Glomerular endothelial cell (primary cell): ENCODE data around the gene GTF3C1. TPM values are rescaled to one million over a fixed set of nuclear protein-coding genes. Genes with fewer than 3 reads are reported as not detected.
A peak's percentile ranks its signal among the peaks of the same experiment; 100 is the strongest.

Experiments used
- DNase-seq: peaks from one replicate; pipeline ENCODE4 v3.0.0-alpha.2; 2011; ENCODE audit warnings: low read depth, low spot score; ENCODE audit errors: extremely low read depth
- total RNA-seq: library from RNA; depleted of rRNA; stranded (reverse); fragments of >200 nt; gene quantifications from 2 replicates; pipeline ENCODE4 v1.2.3, GENCODE V29; 2015

The GTF3C1 gene
- total RNA-seq, 1 donor from 2014 or later = 123 TPM

GRCh38 chr16:27491894-27492587 is 57.7 kb downstream of the GTF3C1 start:
- no peak for DNase-seq

- no peak for DNase-seq
These were observed 59.8 kb downstream of the GTF3C1 start for GRCh38 chr16:27489906-27490305.

- DNase-seq = no peak
These were observed 60.3 kb downstream of the GTF3C1 start for GRCh38 chr16:27489421-27489820.

- no peak for DNase-seq
These were observed 63.0 kb downstream of the GTF3C1 start for GRCh38 chr16:27486760-27487159.

GRCh38 chr16:27486344-27486743 is 63.4 kb downstream of the GTF3C1 start:
- DNase-seq = no peak

GRCh38 chr16:27485811-27486210 is 63.9 kb downstream of the GTF3C1 start:
- no peak for DNase-seq

GRCh38 chr16:27485126-27485525 is 64.6 kb downstream of the GTF3C1 start:
- no peak for DNase-seq

GRCh38 chr16:27483624-27484023 is 66.1 kb downstream of the GTF3C1 start:
- no peak for DNase-seq

GRCh38 chr16:27483088-27483437 is 66.7 kb downstream of the GTF3C1 start:
- DNase-seq = no peak

GRCh38 chr16:27482397-27483087 is 67.2 kb downstream of the GTF3C1 start:
- no peak for DNase-seq

GRCh38 chr16:27481282-27481934 is 68.3 kb downstream of the GTF3C1 start:
- no peak for DNase-seq

- DNase-seq = no peak
These were observed 69.0 kb downstream of the GTF3C1 start for GRCh38 chr16:27480761-27481160.

GRCh38 chr16:27476240-27476639 is 73.5 kb downstream of the GTF3C1 start:
- DNase-seq = no peak

- peak; percentile 68 for DNase-seq
These were observed 74.2 kb downstream of the GTF3C1 start for GRCh38 chr16:27475561-27475960.

- DNase-seq = no peak
These were observed 74.8 kb downstream of the GTF3C1 start for GRCh38 chr16:27474921-27475320.

- DNase-seq = no peak
These were observed 75.7 kb downstream of the GTF3C1 start for GRCh38 chr16:27474041-27474440.

GRCh38 chr16:27473101-27473900 is 76.4 kb downstream of the GTF3C1 start:
- DNase-seq = no peak

- DNase-seq = no peak
These were observed 77.4 kb downstream of the GTF3C1 start for GRCh38 chr16:27472091-27473020.

GRCh38 chr16:27471661-27472060 is 78.1 kb downstream of the GTF3C1 start:
- no peak for DNase-seq
